GM19452 (cell line): ENCODE measurements around the gene USP49.

ENCODE experiments used
- ATAC-seq: cut with Tn5 transposase; IDR thresholded peaks from one replicate; pipeline ENCODE4 v1.9.1; 2021; ENCODE audit not compliant: unreplicated experiment

Gene USP49

DNA sequence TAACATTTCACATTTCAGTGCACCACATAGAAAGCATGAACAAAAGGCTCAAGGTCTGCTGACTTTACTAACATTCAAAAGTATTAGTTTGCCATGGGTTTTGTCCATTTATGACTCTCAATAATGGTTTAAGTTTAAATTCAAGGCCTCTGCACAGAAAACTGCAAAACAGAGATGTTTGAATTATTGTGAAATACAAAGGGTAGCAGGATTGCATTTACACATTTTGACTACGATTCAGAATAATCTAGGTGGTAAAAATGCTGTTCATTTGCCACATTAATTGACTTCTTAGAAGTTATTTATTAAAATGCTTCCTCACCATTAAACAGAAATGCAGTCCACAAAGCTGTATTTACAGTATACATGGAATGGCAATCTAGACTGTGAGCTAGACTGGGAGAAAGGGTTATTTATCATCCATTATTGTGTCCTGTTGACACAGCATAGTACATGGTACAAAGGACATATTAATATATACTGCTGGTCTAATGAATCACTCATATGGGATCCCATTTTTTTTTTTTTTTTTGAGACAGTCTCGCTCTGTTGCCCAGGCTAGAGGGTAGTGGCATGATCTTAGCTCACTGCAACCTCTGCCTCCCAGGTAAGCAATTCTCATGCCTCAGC lies 18.0 kb downstream of the USP49 start:
- ATAC-seq = no peak

DNA sequence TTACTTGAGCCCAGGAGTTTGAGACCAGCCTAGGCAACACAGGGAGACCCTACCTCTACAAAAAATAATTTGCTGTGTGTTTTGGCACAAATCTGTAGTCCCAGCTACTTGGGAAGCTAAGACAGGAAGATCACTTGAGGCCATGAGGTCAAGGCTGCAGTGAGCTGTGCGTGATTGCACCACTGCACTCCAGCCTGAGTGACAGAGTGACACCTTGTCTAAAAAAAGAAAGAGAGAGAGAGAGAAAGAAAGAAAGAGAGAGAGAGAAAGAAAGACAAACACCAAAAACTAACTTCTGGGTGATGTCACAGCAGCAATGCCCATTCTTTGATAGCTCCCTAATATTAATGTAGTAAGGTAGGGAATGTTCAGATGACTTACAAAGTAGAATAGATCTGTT lies 20.4 kb downstream of the USP49 start:
- no peak for ATAC-seq

- no peak for ATAC-seq
Observed at GRCh38 chr6:41872147-41872546, 23.0 kb downstream of the USP49 start.

- no peak for ATAC-seq
Observed at GRCh38 chr6:41871691-41872090, 23.5 kb downstream of the USP49 start.

GRCh38 chr6:41859356-41859755 lies 35.8 kb downstream of the USP49 start:
- ATAC-seq = no peak

- no peak for ATAC-seq
Observed at GRCh38 chr6:41858703-41859102, 36.5 kb downstream of the USP49 start.

GRCh38 chr6:41850861-41851260 lies 44.3 kb downstream of the USP49 start:
- ATAC-seq = no peak

DNA sequence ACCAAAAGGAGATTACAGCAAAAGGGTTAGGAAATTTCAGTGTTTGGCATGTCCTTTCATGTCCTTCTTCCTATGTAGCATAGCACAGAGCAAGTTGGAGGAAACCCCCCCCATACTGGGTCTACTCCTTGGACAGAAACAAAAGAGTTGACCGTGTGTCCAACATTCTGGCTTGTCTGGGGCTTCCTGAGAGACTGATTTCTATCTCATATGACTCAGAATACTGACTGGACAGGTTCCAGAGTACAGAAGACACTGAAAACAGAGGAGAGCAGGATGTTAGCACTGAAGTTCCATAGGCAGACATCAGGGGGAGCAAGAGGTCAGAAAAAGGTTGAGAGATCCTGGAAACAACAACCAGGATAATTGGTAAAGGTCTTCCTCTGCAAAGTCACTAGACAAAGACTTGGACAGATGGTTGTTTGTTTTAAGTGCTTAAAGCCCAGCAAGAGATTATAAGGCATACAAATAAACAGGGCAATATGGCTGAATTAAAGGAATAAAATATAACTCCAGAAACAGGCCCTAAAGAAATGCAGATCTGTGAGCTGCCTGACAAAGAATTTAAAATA lies 48.4 kb downstream of the USP49 start:
- no peak for ATAC-seq

GRCh38 chr6:41843178-41843577 lies 52.0 kb downstream of the USP49 start:
- no peak for ATAC-seq

- ATAC-seq = no peak
Observed at GRCh38 chr6:41840326-41840725, 54.8 kb downstream of the USP49 start.

GRCh38 chr6:41836660-41837052 lies 58.5 kb downstream of the USP49 start:
- no peak for ATAC-seq

DNA sequence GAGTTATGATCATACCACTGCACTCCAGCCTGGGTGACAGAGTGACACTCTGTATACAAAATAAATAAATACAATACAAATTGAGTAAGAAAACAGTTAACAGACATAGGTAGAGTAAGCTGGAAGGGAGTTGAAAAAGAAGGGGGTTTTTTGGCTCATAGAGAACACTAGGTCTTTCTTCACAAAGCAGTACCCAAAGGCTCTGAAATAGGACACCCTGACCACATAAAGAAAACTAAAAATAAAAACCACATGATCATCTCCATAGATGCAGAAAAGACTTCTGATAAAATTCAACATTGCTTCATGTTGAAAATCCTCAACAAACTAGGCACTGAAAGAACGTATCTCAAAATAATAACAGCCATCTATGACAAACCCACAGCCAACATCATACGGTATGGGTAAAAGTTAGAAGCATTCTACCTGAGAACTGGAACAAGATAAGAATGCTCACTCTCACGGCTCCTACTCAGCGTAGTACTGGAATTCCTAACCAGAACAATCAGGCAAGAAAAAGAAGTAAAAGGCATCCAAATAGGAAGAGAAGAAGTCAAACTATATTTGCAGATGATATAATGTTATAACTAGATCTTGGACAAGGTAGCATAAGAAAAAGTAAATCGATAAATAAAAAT lies 59.0 kb downstream of the USP49 start:
- ATAC-seq = no peak

GRCh38 chr6:41832263-41832662 lies 62.9 kb downstream of the USP49 start:
- ATAC-seq = no peak

DNA sequence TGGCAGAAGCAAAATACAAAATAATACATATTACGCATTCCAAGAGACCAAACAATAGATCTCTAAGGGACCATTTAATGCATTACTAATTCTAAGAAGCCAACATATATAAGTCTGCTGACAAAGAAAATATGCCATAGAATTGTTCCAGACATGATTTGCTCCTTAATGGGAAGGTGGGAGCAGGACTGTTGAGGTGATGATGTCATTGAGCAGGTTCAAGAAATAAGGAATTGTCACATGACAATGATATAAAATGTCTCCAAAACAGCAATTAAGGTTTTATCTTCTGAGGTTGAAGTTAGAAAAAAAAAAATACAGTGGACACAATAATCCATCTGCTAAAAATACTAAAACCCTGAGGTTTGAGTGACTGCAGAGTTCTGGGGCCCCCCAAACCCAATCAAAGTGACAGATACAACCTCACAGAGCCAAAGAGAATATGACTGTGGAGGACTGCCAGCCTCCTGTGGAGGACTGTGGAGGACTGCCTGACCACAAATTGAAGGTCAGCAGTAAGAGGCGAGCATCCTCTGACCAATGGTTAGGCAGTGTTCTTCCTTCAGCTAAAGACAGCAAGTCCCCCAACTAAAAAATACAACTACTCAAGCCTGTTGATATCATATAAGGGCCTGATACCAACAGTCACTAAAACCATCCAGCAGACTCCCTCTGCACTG lies 68.7 kb downstream of the USP49 start:
- ATAC-seq = no peak

- ATAC-seq = no peak
Observed at GRCh38 chr6:41824571-41825569, 70.3 kb downstream of the USP49 start.

DNA sequence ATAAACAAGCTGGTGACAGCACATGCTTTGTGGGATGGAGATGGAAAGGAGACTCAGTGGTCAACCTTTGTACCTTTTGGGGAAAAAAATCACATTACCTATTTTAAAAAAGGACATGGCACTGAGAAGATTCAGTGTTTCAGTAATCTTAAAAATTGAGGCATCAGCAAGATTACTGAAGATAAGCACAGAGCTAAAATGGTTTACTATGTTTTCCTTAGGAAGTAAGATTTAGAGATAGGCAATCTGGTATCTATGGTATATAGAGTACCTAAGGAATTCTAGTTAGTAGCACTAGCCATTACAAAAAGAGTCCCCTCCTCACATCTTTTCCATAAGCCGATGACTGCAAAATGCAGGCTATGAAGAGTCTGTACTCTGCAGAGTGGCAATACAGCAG lies 72.0 kb downstream of the USP49 start:
- ATAC-seq = no peak

DNA sequence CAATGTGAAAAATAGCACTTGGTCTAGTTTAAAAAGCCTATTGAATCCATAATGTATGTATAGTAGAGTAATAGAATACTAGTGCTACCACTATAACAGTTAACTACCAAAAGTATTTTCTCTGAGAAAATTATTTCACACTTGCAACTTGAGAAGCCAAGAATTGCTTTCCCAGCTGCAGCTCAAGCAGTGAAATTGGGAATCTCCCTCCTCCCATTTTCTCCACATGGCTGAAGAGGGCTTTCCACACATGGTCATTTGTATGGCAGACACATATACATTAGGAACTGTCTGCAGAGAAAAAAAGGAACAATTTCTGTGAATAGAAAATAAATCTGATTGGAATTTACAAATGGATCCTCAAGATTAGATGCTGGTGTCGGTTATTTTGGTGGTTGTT lies 73.2 kb downstream of the USP49 start:
- ATAC-seq = no peak

GRCh38 chr6:41821266-41821665 lies 73.9 kb downstream of the USP49 start:
- ATAC-seq = no peak

DNA sequence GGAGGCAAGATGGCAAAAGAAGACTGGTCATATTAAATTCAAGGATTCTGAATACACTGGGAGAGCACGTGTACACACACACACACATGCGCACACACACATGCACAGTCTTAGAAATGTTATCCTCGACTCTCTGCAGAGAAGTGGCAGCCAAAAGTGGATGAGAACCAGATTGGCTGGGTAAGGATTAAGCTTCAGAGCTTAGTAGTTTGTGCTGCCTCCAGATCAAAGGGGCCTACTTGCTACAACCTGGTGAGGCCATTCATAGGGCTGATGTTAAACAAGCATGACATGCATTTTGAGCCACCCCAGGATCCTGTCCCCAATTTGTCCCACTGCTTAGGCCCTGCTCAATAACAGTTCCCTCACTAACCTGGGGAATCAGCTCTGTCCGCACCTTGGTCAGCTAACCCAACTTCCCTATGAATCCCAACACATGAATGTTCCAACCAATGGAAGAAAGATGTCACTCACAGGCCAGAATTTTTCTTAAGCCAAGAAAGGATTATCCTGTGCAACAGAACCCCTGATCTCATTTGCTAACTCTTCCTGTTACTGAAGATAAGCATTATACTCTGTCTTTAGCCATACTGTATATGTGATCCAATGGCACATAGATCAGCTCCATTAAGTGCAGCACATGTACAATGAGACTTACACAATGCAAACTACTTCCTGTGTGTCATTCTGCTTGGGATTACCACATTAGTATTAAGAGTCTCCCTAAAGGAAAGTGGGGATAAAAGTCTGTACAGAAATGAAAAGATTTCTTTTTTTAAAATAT lies 76.7 kb downstream of the USP49 start:
- ATAC-seq = no peak

DNA sequence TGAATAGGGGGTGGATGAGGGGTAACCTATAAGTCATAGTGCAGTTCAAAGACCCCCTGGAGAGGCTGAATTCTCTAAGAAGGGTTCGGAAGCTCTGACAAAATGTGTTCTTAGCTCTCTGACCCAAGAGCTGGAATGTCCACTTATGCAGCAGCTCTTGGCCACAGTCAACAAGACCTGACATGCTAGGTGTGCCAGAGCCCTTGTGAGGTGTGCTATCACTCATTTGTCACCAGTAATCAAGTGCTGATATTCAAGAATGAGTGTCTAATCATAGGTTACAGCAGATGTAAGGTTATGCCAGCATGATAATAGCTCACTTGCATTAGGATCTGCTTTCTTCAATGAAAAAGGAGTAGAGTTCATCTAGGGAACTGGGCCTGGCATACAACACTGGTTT lies 79.6 kb downstream of the USP49 start:
- ATAC-seq = no peak
